HG03039 (cell line): ENCODE results near the gene PPIL1.

Experiments
- ATAC-seq: cut with Tn5 transposase; IDR thresholded peaks from one replicate; pipeline ENCODE4 v1.9.1; 2021; ENCODE audit warnings: mild to moderate bottlenecking, moderate library complexity; ENCODE audit not compliant: unreplicated experiment

The PPIL1 gene

DNA sequence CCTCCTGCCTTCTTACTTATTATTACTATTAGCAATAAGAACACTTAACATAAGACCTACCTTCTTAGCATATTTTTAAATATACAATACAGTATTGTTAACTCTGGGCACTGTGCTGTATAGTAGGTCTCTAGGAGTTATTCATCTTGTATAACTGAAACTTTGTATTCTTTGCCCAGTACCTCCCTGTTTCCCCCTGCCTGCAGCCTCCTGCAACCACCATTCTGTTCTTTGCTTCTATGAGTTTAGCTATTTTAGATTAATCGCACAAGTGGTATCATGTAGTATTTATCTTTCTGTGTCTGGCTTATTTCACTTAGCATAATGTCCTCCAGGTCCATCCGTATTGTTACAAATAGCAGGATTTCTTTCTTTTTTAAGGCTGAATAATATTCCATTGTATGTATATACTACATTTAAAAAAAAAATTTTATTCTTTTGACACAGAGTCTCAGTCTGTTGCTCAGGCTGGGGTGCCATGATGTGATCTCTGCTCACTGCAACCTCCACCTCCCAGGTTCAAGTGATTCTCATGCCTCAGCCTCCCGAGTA is 15.6 kb upstream of the PPIL1 start:
- ATAC-seq: no peak

DNA sequence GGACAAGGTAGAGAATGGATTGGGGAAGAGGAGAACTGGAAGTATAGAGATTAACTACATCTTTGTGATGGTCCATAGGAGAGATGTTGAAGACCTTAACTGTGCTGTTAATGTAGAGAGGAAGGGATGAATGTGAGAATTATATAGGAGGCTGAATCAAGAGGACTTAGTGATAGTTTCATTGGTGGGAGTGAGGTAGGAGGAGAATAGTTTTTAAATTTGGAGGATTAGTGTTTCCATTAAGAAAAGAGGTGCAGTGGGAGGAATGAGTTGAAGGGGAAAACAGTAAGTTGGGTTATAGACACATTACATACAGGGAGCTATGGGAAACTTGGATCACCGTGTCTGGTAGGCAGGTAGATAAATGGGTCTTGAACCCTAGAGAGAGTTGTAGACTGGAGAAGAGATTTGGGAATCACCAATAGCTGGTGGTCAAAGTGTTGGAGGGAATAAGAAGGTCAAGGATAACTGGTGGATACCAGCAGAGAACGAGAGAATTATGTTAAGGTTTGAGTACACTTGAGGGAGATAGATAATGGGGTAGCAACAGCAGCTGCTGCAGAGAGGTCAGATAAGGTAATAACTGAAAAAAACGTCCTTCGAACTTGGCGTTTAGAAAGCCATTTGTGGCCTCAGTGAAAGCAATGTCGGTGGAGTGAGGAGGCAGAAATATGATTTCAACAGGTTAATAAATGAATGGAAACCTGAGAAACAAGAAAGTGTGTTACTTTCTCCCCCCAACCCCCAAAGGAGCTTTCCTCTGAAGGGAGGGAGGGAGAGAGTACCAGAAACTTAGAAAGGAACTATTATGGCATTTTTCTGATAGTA is 14.3 kb upstream of the PPIL1 start:
- ATAC-seq: no peak

DNA sequence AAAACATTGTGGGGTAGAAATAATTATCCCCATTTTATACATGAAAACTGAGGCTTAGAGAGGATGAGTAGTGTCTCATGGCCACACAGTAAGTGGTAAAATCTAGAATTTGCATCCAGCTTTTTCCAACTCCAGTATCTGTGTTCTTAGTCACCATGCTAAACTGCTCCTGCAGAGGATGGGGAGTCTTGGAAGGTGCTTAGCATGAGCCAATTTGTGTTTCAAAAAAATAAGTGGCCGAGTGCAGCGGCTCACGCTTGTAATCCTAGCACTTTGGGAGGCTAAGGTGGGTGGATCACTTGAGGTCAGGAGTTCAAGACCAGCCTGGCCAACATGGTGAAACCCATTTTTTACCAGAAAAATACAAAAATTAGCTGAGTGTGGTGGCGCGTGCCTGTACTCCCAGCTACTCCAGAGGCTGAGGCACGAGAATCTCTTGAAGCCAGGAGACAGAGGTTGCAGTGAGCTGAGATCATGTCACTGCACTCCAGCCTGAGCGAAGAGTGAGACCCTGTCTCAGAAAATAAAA is 13.6 kb upstream of the PPIL1 start:
- ATAC-seq: no peak

DNA sequence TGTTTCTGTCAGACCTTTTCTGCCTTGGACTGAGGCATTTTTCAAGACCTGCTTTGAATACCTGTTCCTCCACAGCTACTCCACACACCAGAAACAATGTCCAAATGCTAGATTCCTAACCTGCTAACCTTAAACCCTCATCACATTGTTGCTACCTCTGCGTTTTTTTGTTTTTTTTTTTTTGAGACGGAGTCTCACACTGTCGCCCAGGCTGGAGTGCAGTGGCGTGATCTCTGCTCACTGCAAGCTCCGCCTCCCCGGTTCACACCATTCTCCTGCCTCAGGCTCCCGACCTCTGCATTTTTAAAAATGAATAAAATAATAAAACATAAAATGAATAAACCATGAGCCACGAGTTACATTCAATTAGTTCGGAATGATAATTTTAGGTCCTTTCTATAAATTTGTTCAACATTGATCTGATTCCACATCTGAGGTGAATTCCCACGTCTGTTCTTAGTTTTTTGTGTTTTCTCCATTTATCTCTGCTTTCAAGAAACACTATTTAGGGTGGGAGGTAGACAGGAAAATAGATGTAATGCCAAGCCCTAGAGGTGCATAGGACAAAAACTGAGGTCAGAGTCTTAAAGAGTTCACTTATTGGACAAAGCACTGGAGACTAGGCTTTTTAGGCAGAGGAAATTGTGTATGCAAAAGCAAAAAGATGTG is 12.5 kb upstream of the PPIL1 start:
- no peak for ATAC-seq

DNA sequence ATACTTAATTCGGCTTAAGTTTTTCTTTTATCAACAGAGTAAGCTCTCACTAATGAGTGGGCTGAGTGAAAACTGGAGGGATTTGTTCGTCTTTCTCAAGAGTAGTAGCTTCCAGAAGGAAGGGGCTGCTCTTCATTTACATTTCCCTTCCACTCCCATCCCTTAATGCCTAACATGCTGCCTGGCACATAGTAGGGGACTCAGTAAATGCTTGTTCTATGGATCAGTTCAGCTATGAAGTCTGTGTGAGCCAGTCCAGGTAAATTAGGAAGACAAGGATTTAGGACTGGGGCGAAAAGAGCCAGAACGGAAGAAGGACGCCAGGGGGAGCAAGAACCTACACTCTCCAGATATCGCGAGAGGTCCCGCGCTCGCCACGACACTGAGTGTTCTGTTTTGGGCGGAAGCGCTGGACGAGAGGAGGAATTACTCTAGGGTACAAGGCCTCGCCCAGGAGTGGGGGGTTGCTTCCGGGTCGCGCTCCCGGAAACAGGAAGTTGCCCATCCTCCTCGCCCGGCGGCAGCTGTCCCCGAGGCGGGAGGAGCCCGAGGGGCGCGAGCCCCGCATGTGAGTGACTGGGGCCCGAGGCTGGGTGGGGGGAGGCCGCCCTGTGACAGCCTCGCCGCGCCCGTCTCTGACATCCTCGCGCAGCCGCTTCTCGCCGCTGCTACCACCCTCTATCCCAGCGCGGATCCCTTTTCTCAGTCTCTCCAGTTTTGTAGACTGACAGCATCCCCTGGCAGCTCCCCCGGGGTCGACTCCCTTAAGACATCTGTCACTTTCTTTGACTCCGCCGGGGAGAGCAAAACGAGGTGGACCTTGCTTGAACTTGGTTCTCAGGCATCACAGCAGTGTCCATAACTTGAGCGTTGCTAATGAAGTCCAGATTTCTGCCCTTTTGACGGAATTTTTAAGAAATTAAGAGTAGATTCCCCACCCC is 11.1 kb upstream of the PPIL1 start, which contains the start of gene C6orf89:
Gene C6orf89 (plus strand): TSS at position 492 of the 941 bp plus-strand sequence. CDS start 13,493 bp downstream, outside the sequence.
- peak; percentile 98 for ATAC-seq

DNA sequence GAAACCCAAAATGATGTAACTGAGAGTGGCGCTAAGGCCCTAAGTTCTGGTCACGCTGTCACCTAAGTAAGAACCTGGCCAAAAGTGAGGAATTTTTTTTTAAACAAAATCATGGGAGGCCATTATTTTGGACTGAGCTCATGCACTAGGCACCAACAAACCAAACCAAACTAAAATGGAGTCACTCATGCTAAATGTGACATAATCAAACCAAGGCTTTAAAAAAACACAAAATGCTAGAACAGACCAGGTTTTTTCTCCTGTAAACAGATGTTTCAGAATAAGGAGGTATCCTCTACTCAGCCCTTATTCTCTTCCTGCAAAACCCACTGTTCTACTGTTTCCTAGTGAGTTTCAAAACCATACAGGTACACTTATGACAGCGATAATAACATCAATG is 10.0 kb upstream of the PPIL1 start:
- ATAC-seq: no peak

DNA sequence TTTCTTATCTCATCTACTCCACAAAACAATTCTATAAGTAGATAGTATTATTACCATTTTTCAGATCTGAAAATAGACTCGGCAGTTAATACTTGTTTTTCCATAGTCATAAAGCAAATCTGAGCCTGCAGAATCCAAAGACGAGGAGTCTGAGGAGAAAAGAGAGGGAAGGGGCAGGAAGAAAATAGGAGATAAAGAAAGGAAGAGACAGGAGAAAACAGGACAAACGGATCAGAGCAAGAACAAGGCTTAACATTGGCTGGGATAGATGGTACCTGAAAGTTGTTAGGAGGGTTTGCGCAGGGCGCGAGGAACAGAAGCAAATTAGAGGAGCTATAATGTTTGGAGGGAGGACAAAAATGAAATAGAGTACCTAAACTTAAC is 639 bp upstream of the PPIL1 start:
- no peak for ATAC-seq

DNA sequence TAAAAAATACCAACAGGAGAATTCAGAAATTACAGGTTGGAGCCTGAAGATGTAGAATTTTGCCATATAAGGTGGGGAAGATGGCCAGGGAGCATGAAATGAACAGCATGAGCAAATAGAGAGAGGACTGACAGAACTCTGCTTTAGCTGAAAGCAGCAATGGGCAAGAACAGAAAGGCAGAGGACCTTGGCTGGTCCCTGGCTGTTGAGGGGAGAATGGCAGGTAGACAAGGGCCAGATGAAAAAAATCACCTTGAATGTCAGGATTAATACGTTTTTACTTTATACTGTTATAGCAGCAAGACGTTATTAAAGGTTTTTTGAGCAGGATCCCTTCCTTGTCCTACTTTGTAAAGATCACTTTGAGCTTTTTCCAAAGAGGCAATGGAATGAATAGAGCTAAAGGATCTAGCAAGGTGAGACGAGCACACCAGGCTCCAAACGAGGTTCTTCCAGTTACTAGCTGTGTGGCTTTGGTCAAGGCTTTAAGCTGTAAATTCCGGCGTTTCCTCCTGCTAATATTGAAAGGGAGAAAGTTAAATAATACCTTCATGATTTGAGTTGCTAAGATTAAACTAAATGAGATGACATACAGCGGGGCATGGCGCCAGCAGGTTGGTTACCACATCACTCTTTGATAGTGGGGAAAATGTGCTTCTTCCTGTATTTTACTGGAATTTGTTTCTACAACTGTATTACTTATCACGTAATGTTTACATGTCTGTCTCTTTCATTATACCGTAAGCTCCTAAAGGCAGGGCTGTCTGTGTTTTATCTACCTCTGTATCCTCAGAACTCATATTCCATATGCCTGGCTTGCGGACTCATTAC is 776 bp downstream of the PPIL1 start:
- ATAC-seq: no peak

DNA sequence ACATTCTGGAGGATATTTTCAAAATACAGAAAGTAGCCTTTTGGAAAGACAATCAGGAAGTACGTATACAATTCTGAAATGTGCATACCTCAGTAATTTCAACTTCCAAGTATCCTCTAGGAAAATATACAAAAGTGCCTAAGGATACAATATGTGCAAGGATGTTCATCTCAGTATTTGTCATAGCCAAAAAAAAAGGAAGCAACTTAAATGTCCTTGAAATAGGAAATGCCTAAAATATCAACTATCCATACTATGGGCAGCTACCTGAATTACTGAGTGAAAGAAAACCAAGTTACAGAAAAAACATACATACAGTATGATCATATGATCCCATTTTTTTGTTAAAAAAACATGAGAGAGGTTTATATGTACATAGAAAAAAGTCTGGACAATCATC is 1.5 kb downstream of the PPIL1 start:
- no peak for ATAC-seq

DNA sequence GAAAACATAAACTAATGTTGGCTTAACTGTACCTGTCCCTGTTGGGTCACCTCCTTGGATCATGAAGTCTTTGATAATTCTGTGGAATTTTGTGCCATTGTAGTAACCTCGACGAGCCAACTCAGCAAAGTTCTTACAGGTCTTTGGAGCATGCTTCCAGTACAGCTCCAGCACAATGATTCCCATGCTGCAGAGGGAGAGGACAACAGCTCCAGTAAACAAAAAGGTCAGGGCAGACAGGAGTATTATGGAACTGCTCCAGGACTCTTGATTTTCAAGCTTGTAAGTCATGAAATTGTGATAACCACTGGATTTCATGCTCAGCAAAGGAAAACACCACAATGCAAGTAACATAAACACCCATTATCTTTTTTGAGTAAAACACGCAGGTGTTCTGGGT is 2.9 kb downstream of the PPIL1 start:
- ATAC-seq: no peak

DNA sequence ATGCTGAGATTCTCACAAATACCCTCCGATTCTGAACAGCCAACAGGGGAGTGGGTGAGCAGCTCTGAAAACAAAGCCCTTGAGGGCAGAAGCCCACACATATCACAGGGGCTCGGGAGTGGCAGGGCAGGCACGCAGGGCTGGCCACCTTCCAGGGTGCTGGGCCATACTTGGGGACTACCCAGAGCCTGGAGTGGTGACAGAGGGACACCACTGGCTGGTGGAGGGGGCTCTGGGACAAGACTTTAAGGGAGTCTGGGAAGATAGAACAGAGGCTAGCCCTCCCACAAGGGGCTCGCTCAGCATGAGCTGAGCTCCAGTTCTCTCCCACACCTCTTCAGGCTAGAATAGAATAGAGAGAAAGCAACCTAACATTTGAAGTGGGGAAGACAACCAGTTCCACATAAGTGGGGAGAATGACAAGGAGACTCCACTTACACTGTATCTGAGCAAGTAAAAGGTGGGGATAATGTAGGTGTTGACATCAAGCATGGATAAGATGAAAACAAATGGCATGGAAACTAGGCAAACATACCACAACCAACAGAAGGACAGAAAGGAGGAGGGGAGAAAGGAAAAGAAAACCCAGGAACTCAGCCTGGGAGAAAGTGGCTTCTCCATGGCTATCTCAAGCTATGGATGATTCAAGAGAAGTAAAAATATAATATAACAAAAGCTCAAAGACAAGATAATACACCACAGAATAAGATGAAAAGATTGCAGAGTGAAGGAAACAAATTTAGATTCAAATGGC is 7.0 kb downstream of the PPIL1 start:
- no peak for ATAC-seq

DNA sequence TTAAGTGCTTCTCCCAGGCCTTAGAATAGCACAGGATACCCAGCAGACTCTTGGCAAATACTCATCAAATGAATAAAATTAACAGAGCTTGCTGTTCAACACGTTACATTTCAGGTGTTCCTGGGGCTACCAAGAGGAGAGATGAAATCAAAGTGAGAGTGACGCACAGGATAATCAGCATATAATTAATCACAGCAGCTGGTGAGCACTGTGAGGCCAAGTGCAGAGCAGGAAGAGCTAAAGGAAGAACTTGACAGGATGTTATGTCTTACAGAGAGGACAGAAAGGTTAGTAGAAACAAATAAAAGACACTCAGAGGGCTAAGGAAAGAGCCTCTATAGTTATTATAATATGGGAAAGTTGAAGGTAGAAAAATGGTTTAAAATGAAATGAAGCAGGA is 8.8 kb downstream of the PPIL1 start:
- ATAC-seq: no peak

DNA sequence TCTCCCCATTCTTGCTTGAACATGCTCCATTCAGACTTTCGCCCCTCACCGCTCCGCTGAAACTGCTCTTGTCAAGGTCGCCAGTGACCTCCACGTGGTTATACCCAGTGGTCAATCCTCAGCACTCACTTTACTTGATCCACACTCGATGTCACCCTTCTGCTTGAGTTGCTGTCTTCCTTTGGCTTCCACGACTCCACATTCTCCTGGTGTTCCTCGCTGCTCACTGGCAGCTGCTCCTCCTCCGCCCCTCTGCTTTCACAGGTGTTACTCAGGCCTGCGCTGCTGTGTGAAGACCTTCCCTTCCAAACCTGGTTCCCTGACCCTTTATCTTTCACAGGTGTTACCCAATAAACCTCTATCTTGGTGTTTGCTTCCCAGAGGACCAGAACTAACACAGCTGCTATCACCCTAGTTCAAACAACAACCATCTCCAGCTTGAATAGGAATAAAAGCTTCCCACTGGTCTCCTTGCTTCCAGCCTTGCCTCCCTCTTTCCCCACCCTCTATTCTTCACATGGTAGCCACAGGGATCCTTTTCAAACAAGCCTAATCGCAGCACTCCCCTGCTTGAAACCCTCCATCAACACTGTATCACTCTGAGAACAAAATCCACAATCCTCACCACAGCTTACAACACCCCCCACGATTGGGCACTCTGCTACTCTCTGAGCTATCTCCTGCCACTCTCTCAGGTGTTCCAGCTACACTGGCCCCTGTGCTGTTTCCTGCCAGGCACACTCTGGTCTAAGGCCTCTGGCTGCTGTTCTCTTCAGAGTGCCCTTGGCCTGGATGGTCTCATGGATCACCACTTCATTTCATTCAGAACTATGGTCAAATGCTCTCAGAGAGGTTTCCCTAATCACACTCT is 10.7 kb downstream of the PPIL1 start:
- ATAC-seq: no peak

DNA sequence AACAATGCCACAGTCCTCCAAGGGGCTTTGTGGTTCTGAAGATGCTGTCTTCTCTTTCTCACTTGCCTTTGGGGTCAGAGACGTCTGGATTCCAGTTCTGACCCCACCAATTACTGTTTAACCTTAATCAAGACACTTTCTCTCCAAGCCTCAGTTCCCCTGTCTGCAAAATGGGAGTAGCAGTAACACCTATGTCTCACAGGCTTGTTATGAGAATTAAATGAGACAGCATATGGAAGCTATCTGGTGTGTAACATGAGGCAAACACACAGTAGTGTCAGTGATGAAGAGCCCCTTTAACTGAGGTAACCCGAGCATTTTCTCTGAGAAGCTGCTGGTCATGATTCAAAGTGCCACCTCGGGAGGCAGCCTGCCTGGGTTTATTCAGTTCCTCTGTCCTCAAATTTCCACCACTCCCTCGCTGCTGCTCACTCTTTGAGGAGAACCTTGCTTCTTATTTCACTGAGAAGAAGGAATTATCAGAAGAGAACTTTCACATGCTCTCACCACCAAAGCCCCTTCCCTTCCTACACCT is 11.7 kb downstream of the PPIL1 start:
- ATAC-seq: no peak

DNA sequence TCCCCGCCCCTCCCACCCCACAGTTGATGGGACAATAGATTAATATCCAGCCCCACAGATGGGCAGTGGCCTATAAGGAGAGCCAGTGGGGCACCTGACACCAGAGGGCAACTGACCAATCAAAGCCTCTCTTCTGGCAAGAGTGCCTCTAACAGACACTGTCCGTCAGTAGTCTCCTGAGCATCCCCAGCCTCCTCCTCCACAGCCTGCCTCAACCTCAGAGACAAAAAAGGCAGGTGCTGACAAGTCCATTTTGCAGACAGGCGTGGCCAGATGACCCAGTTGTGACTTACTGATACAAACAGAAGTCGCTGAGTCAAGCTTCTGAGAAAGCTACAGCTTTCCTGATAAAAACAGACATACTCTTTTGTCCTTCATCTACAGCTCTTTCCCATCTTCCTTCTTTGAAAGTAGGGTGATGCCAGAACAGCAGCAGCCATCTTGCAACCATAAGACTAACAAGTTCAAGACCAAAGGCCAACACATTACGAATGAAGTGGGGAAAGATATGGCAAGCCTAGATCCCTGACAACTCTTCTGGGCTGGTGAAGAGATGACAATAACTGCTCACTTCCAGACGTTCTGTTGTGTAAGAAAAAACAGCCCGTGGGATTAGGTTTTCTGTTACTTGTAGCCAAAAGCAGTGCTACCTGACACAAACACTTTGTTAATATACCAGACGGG is 12.3 kb downstream of the PPIL1 start:
- no peak for ATAC-seq

DNA sequence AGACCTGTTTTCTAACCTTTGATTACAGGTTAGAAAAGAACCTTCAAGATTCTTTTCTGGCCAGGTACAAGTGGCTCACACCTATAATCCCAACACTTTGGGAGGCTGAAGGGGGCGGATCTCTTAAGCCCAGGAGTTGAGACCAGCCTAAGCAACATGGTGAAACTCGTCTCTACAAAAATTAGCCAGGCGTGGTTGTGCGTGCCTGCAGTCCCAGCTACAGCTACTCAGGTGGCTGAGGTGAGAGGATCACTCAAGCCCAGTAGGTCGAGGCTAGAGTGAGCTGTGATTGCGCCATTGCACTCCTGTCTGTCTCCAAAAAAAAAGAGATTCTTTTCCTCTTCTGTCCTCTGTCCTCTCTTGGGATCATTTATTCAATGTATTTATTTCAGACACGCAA is 14.5 kb downstream of the PPIL1 start:
- no peak for ATAC-seq

DNA sequence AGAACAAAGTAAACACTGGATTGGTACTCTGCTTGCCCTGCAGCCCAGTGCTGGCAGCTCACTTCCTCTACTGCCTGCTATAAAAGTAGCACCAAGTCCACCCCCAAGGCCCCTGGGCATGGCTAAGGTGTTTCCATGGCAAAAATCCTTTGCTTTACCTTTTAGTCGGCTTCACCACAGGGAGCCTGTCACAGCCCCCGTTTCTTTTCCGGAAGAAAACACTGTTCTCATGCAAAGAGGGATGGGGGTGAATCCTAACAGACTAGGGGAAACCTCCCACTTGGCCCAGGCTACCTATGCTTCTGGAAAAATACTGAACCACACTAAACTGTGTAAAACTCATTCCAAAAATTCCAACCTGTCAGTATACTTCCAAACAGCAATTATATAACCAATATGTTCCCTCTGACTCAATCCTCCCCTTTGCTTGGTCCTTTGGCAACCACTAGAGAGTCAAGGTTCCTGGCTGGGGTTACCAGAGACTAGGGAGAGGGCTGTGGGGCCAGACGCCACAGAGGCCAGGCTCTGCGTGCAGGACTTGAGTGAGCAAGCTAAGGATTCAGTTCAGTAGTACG is 16.1 kb downstream of the PPIL1 start:
- ATAC-seq: no peak
